Testis (tissue), 3 donors: ENCODE results near the gene TUBA4B. TPM values are rescaled to one million over a fixed set of nuclear protein-coding genes. Genes with fewer than 3 reads are reported as not detected.

Source experiments
- DNase-seq: peaks from one replicate; pipeline ENCODE4 v3.0.0-alpha.2; 2019
- H3K27ac ChIP-seq, 2 donors: fragments of 200-600 bp; sonication (generic); one replicate each; pipeline ENCODE4 v1.5.1; 2019
- H3K27me3 ChIP-seq: fragments of 200-600 bp; sonication (generic); one replicate; pipeline ENCODE4 v1.5.1; 2019
- H3K36me3 ChIP-seq: fragments of 200-600 bp; sonication (generic); one replicate; pipeline ENCODE4 v1.5.1; 2017; ENCODE audit warnings: low read depth; ENCODE audit errors: missing control alignments
- H3K4me1 ChIP-seq: fragments of 200-600 bp; sonication (generic); one replicate; pipeline ENCODE4 v1.5.1; 2019
- H3K4me3 ChIP-seq, 2 donors: fragments of 200-600 bp; sonication (generic); one replicate each; pipeline ENCODE4 v1.5.1; 2017 to 2019
- H3K9me3 ChIP-seq: fragments of 200-600 bp; sonication (generic); one replicate; pipeline ENCODE4 v1.5.1; 2017
- POLR2A ChIP-seq: fragments of 450-650 bp; IDR thresholded peaks from one replicate; pipeline ENCODE4 v1.6.1; 2017; ENCODE audit warnings: antibody characterized with exemption, mild to moderate bottlenecking, moderate library complexity
- WGBS, 2 donors: methylation state at CpG; one replicate each; pipeline ENCODE4 v1.1.5; 2018; 5-methylcytosine and 5-hydroxymethylcytosine counted together
- intact Hi-C: fragments of 100-400 bp; cut with DNase I; formaldehyde crosslinking; loops from one replicate; pipeline ENCODE4 v1.15.1; 2023; ENCODE audit warnings: low total_unique reads
- polyA plus RNA-seq: library from polyadenylated mRNA; stranded (reverse); fragments of 350-450 nt; fragmentation: Illumina TruSeq; extraction: RNeasy Lipid Tissue Mini Kit (QIAGEN cat#74804); gene quantifications from one replicate; pipeline ENCODE4 v1.2.3, GENCODE V29; 2014; ENCODE audit warnings: low read depth, low replicate concordance; ENCODE audit not compliant: insufficient read depth
- total RNA-seq, 2 donors: library from RNA; depleted of rRNA; stranded (reverse); fragments of >200 nt; gene quantifications; one replicate each; pipeline ENCODE4 v1.2.3, GENCODE V29; 2016
- TF ChIP-seq, protein P1 (sequence below), 3 experiments: fragments of 450-650 bp in 2 of 3; fragments of 200-600 bp in 1 of 3; sonication (generic) in 1 of 3; IDR thresholded peaks; one replicate each; pipeline ENCODE4 v1.5.1; 2016 to 2019; ENCODE audit warnings: antibody characterized with exemption in 3 of 3, mild to moderate bottlenecking in 2 of 3, moderate library complexity in 1 of 3

TUBA4B gene
- total and polyA plus RNA-seq, 3 donors from 2014 or later, result 0.25 to 1.6 TPM; not detected in 1

DNA sequence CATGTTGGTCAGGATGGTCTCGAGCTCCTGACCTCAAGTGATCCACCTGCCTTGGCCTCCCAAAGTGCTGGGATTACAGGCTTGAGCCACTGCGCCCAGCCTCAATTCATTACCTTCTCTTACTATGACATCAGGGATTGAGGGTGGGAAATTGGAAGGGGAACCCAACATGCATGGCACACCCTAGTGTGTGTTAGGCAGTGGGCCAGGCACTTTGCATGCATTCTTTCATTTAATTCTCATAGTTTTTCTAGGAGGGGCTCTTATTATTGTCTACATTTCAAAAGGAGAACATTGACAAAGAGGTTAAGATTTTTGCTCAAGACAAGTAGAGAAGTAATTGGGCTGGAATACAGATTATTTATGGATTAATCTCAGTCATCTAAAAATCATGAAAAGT is 15.3 kb downstream of the TUBA4B start:
- H3K27me3 ChIP-seq, result no peaks in the 10 kb centered on the region

GRCh38 chr2:219269362-219270054 is 16.5 kb downstream of the TUBA4B start:
- no peak for DNase-seq
- intact Hi-C loops, result no loop called here

More for the DNA sequence above, 15.3 kb downstream of the TUBA4B start:
- H3K27ac ChIP-seq, result no peak overlapping the region
- H3K9me3 ChIP-seq, result no peaks in the 10 kb centered on the region
- no peaks in the 10 kb centered on the region for H3K4me1 ChIP-seq
- intact Hi-C loops, result no loop called here
- H3K36me3 ChIP-seq, result no peaks in the 10 kb centered on the region
- H3K4me3 ChIP-seq, result no peak overlapping the region
- no peak for TF ChIP-seq POLR2A
- 83 to 90% methylated on average over 2 of the region's 2 CpGs for WGBS, 2 donors
- no peak for DNase-seq

DNA sequence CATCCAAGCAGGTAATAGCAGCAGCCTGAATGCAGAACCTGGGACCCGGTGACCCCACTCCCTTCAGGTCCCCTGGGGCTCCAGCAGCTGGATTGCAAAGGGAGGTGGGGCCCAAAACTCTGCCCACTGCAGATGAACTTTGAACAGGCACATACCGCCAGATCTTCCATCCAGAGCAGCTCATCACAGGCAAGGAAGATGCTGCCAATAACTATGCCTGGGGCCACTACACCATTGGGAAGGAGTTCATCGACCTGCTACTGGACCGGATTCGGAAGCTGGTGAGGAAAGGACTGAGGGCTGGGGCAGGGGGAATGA is 17.0 kb downstream of the TUBA4B start:
- intact Hi-C loops, result no loop called here
- 84 to 94% methylated on average over 4 to 5 of the region's 5 CpGs for WGBS, 2 donors

More at GRCh38 chr2:219269362-219270054, 16.5 kb downstream of the TUBA4B start:
- Histone ChIP-seq H3K27ac (no peak overlapping the region), H3K4me3 (no peak overlapping the region), H3K9me3 (no peaks in the 10 kb centered on the region), H3K27me3 (no peaks in the 10 kb centered on the region), H3K36me3 (no peaks in the 10 kb centered on the region), H3K4me1 (peaks cover 5% of the 10 kb centered on the region)
- 72 to 77% methylated on average over 5 to 8 of the region's 8 CpGs for WGBS, 2 donors
- TF ChIP-seq, protein P1, sequence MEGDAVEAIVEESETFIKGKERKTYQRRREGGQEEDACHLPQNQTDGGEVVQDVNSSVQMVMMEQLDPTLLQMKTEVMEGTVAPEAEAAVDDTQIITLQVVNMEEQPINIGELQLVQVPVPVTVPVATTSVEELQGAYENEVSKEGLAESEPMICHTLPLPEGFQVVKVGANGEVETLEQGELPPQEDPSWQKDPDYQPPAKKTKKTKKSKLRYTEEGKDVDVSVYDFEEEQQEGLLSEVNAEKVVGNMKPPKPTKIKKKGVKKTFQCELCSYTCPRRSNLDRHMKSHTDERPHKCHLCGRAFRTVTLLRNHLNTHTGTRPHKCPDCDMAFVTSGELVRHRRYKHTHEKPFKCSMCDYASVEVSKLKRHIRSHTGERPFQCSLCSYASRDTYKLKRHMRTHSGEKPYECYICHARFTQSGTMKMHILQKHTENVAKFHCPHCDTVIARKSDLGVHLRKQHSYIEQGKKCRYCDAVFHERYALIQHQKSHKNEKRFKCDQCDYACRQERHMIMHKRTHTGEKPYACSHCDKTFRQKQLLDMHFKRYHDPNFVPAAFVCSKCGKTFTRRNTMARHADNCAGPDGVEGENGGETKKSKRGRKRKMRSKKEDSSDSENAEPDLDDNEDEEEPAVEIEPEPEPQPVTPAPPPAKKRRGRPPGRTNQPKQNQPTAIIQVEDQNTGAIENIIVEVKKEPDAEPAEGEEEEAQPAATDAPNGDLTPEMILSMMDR (IDR thresholded peaks at IDR 0.05), result no peak
- no peak for TF ChIP-seq POLR2A

DNA sequence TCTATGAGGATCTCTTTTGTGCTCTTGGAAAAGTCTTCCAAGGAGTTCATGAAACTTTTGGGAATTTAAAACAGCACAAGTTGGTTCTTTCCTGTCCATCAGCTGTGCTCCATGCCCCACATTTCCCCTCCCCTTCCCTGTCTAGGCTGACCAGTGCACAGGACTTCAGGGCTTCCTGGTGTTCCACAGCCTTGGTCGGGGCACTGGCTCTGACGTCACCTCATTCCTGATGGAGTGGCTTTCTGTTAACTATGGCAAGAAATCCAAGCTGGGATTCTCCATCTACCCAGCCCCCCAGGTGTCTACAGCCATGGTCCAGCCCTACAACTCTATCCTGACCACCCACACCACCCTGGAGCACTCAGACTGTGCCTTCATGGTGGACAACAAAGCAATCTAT is 18.0 kb downstream of the TUBA4B start:
- TF ChIP-seq POLR2A, result no peak
- TF ChIP-seq, protein P1 (IDR thresholded peaks at IDR 0.05), result no peak
- 94% methylated on average over 2 of the region's 2 CpGs for WGBS, 2 donors
- H3K4me1 ChIP-seq, result peaks cover 5% of the 10 kb centered on the region
- H3K27me3 ChIP-seq, result no peaks in the 10 kb centered on the region
- H3K9me3 ChIP-seq, result no peaks in the 10 kb centered on the region
- no peaks in the 10 kb centered on the region for H3K36me3 ChIP-seq
- no peak for DNase-seq
- intact Hi-C loops, result no loop called here
- H3K27ac ChIP-seq, result no peak overlapping the region
- H3K4me3 ChIP-seq, result no peak overlapping the region

More for the DNA sequence above, 17.0 kb downstream of the TUBA4B start:
- TF ChIP-seq, protein P1 (IDR thresholded peaks at IDR 0.05), result no peak
- no peak for TF ChIP-seq POLR2A
- Histone ChIP-seq H3K4me1 (peaks cover 5% of the 10 kb centered on the region), H3K9me3 (no peaks in the 10 kb centered on the region), H3K27me3 (no peaks in the 10 kb centered on the region), H3K36me3 (no peaks in the 10 kb centered on the region), H3K4me3 (no peak overlapping the region), H3K27ac (no peak overlapping the region)
- no peak for DNase-seq

DNA sequence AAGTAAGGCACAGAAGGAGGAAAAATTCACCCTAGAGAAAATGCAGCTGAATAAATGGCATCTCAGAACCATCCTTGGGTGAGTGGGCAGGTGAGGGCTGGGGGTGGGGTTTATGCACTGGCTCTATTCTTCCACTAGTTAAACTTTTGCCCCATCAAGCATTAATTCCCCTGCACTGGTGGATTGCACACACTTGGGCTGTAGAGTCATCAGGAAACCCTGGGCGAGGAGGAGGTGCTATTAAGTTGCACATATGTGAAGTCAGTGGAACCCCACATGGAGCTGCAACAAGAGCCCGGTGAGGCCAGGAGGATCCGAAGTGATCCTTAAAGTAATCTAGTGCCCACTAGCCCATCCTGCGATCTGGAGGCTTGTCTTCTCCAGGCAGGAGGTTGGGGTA is 19.3 kb downstream of the TUBA4B start:
- no peak for TF ChIP-seq POLR2A
- TF ChIP-seq, protein P1 (IDR thresholded peaks at IDR 0.05), result no peak
- Histone ChIP-seq H3K4me3 (no peak overlapping the region), H3K27ac (no peak overlapping the region), H3K4me1 (peaks cover 5% of the 10 kb centered on the region), H3K36me3 (no peaks in the 10 kb centered on the region), H3K9me3 (no peaks in the 10 kb centered on the region), H3K27me3 (no peaks in the 10 kb centered on the region)
- intact Hi-C loops, result no loop called here
- DNase-seq, result no peak
- WGBS, 2 donors, result 86 to 90% methylated on average over 4 of the region's 4 CpGs
